SK-N-SH treated with all-trans-retinoic acid at 6 μM for 48 hours (cell line): ENCODE data around the gene EFEMP1.
A peak's percentile ranks its signal among the peaks of the same experiment; 100 is the strongest.

ENCODE experiments used
- ATAC-seq: fragments of 200-7000 bp; cut with Tn5 transposase; 3 replicates; pipeline ENCODE4 v1.9.1; 2020; ENCODE audit warnings: mild to moderate bottlenecking, moderate library complexity
- ARNTL ChIP-seq: fragments of 450-650 bp; formaldehyde crosslinking; IDR thresholded peaks from 2 replicates; pipeline ENCODE4 v1.5.0; 2020; ENCODE audit warnings: low read depth, mild to moderate bottlenecking, moderate library complexity, borderline replicate concordance
- BACH2 ChIP-seq: fragments of 250-450 bp; sonication (Bioruptor Pico); IDR thresholded peaks from 2 replicates; pipeline ENCODE4 v1.9.0; 2021; ENCODE audit warnings: mild to moderate bottlenecking, borderline replicate concordance
- CREB5 ChIP-seq: fragments of 250-450 bp; sonication (Bioruptor Pico); IDR thresholded peaks from 2 replicates; pipeline ENCODE4 v1.5.1; 2020; ENCODE audit warnings: low read depth, mild to moderate bottlenecking, moderate library complexity
- CSDC2 ChIP-seq: fragments of 250-450 bp; sonication (Bioruptor Pico); IDR thresholded peaks from 2 replicates; pipeline ENCODE4 v1.5.0; 2020; ENCODE audit warnings: mild to moderate bottlenecking, moderate library complexity
- CSRNP3 ChIP-seq: fragments of 250-450 bp; sonication (Bioruptor Pico); IDR thresholded peaks from 2 replicates; pipeline ENCODE4 v1.5.1; 2021; ENCODE audit warnings: mild to moderate bottlenecking, moderate library complexity
- ESRRG ChIP-seq: fragments of 250-450 bp; sonication (Bioruptor Pico); IDR thresholded peaks from 2 replicates; pipeline ENCODE4 v1.6.1; 2021; ENCODE audit warnings: mild to moderate bottlenecking
- GLIS3 ChIP-seq: fragments of 250-450 bp; sonication (Bioruptor Pico); IDR thresholded peaks from 2 replicates; pipeline ENCODE4 v1.5.0; 2020; ENCODE audit warnings: mild to moderate bottlenecking, moderate library complexity
- ISL1 ChIP-seq: fragments of 250-450 bp; sonication (Bioruptor Pico); IDR thresholded peaks from 2 replicates; pipeline ENCODE4 v2.1.2; 2022; ENCODE audit warnings: mild to moderate bottlenecking, moderate library complexity
- OSR1 ChIP-seq: fragments of 250-450 bp; sonication (Bioruptor Pico); IDR thresholded peaks from 2 replicates; pipeline ENCODE4 v1.8.0; 2022; ENCODE audit warnings: moderate library complexity, mild to moderate bottlenecking, inconsistent platforms
- PPARA ChIP-seq: fragments of 250-450 bp; sonication (Bioruptor Pico); IDR thresholded peaks from 2 replicates; pipeline ENCODE4 v1.5.0; 2020; ENCODE audit warnings: mild to moderate bottlenecking, borderline replicate concordance
- RARB ChIP-seq: fragments of 250-450 bp; sonication (Bioruptor Pico); IDR thresholded peaks from 2 replicates; pipeline ENCODE4 v1.8.0; 2021; ENCODE audit warnings: mild to moderate bottlenecking, moderate library complexity
- SNAI2 ChIP-seq: fragments of 250-450 bp; sonication (Bioruptor Pico); IDR thresholded peaks from 2 replicates; pipeline ENCODE4 v1.5.0; 2020; ENCODE audit warnings: mild to moderate bottlenecking, moderate library complexity
- TCF4 ChIP-seq: fragments of 250-450 bp; sonication (Bioruptor Pico); IDR thresholded peaks from 2 replicates; pipeline ENCODE4 v1.8.0; 2021; ENCODE audit warnings: mild to moderate bottlenecking, moderate library complexity, borderline replicate concordance
- TOX ChIP-seq: fragments of 250-450 bp; sonication (Bioruptor Pico); IDR thresholded peaks from 2 replicates; pipeline ENCODE4 v1.8.0; 2021; ENCODE audit warnings: mild to moderate bottlenecking, moderate library complexity, borderline replicate concordance
- TSHZ2 ChIP-seq: fragments of 250-450 bp; sonication (Bioruptor Pico); IDR thresholded peaks from 2 replicates; pipeline ENCODE4 v1.5.0; 2020; ENCODE audit warnings: mild to moderate bottlenecking, moderate library complexity
- ZC3H10 ChIP-seq: fragments of 250-450 bp; sonication (Bioruptor Pico); IDR thresholded peaks from 2 replicates; pipeline ENCODE4 v1.5.1; 2021; ENCODE audit warnings: mild to moderate bottlenecking, moderate library complexity
- ZFP3 ChIP-seq: fragments of 250-450 bp; sonication (Bioruptor Pico); IDR thresholded peaks from 2 replicates; pipeline ENCODE4 v1.5.0; 2020; ENCODE audit warnings: mild to moderate bottlenecking, moderate library complexity
- ZFP30 ChIP-seq: fragments of 450-650 bp; formaldehyde crosslinking; IDR thresholded peaks from 2 replicates; pipeline ENCODE4 v1.5.0; 2022; ENCODE audit warnings: mild to moderate bottlenecking, moderate library complexity
- ZNF565 ChIP-seq: fragments of 450-650 bp; formaldehyde crosslinking; conservative IDR thresholded peaks from 2 replicates; pipeline ENCODE4 v1.5.0; 2020; ENCODE audit warnings: low read depth, mild to moderate bottlenecking, moderate library complexity
- ZNF70 ChIP-seq: fragments of 450-650 bp; formaldehyde crosslinking; IDR thresholded peaks from 2 replicates; pipeline ENCODE4 v1.5.0; 2020; ENCODE audit warnings: mild to moderate bottlenecking, moderate library complexity
- ZNF8 ChIP-seq: fragments of 450-650 bp; formaldehyde crosslinking; IDR thresholded peaks from 2 replicates; pipeline ENCODE4 v1.5.0; 2020; ENCODE audit warnings: mild to moderate bottlenecking, moderate library complexity
- TF ChIP-seq, protein P1 (sequence below): fragments of 250-450 bp; sonication (Bioruptor Pico); IDR thresholded peaks from 2 replicates; pipeline ENCODE4 v1.8.0; 2021; ENCODE audit warnings: low read depth, mild to moderate bottlenecking, moderate library complexity, borderline replicate concordance

Gene EFEMP1

GRCh38 chr2:55862246-55862645 is 61.3 kb downstream of the EFEMP1 start:
- peak; percentile 21 for ATAC-seq
- TF ChIP-seq GLIS3 (no peak), OSR1 (no peak), ZNF70 (no peak), ZNF565 (CRISPR knock-in tag) (no peak), ZNF8 (CRISPR knock-in tag) (no peak), CSRNP3 (CRISPR knock-in tag) (no peak), TOX (CRISPR knock-in tag) (no peak), ZFP30 (CRISPR knock-in tag) (no peak), SNAI2 (CRISPR knock-in tag) (no peak), CSDC2 (CRISPR knock-in tag) (no peak), ISL1 (no peak), RARB (no peak), CREB5 (no peak), TCF4 (CRISPR knock-in tag) (no peak), ZC3H10 (CRISPR knock-in tag) (no peak), ESRRG (no peak), BACH2 (CRISPR knock-in tag) (no peak), ZFP3 (no peak)
- TF ChIP-seq, protein P1, sequence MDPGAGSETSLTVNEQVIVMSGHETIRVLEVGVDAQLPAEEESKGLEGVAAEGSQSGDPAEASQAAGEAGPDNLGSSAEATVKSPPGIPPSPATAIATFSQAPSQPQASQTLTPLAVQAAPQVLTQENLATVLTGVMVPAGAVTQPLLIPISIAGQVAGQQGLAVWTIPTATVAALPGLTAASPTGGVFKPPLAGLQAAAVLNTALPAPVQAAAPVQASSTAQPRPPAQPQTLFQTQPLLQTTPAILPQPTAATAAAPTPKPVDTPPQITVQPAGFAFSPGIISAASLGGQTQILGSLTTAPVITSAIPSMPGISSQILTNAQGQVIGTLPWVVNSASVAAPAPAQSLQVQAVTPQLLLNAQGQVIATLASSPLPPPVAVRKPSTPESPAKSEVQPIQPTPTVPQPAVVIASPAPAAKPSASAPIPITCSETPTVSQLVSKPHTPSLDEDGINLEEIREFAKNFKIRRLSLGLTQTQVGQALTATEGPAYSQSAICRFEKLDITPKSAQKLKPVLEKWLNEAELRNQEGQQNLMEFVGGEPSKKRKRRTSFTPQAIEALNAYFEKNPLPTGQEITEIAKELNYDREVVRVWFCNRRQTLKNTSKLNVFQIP (CRISPR knock-in tag): no peak
- TF ChIP-seq, all 23 proteins: peak for 0

DNA sequence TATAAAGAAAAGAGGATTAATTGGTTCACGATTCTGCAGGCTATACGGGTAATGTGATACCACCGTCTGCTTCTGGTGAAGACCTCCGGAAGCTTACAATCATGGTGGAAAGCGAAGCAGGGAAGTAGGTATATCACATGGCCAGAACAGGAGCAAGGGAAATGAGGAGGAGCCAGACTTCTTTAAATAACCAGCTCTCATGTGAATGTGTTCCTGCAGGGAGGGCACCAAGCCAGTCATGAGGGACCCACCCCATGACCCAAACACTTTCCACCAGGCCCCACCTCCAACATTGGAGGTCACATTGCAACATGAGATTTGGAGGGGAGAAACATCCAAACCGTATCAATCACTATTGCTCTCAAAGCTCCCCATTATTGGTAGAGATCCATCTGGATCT is 61.8 kb downstream of the EFEMP1 start:
- ATAC-seq: no peak
- TF ChIP-seq SNAI2 (CRISPR knock-in tag): no peak
- no peak for TF ChIP-seq ARNTL (CRISPR knock-in tag)
- TF ChIP-seq PPARA (CRISPR knock-in tag): no peak

DNA sequence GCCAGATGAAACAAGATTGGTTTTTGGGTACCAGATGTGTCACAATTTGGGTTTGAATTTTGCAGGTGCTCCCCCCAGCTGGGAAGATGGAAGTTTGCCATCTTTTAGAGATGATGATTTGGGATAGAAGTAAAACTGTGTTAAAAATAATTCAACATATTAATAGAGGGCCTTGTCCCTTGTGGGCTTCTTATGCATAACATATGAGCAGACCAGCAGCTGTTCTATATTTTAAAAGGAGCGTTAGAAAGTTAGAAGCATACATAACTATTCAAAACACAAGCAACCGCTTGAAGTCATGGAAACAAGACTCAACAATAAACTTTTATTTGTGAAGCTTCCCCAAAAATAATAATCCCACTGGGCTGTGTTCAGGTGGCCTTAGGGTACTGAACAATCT is 62.8 kb downstream of the EFEMP1 start:
- TF ChIP-seq OSR1 (no peak), ZNF70 (no peak), BACH2 (CRISPR knock-in tag) (no peak), ZNF8 (CRISPR knock-in tag) (no peak), TOX (CRISPR knock-in tag) (no peak), ARNTL (CRISPR knock-in tag) (no peak), GLIS3 (no peak), TCF4 (CRISPR knock-in tag) (no peak), CSDC2 (CRISPR knock-in tag) (no peak), ZNF565 (CRISPR knock-in tag) (no peak), RARB (no peak), ZFP30 (CRISPR knock-in tag) (no peak), PPARA (CRISPR knock-in tag) (no peak), TSHZ2 (no peak)
- TF ChIP-seq, protein P1 (CRISPR knock-in tag): no peak
- no peak for ATAC-seq
